H9 (cell line): ENCODE measurements around the gene C17orf75. TPM values are rescaled to one million over a fixed set of nuclear protein-coding genes. Genes with fewer than 3 reads are reported as not detected.

Experiments
- DNase-seq: peaks from one replicate; pipeline ENCODE4 v3.0.0-alpha.2; 2017
- H2AFZ ChIP-seq: one replicate; pipeline ENCODE4 v1.6.1; 2013; ENCODE audit warnings: mild to moderate bottlenecking, low read length, control low read depth, moderate library complexity
- H2AK5ac ChIP-seq: 2 replicates; pipeline ENCODE4 v1.6.1; 2013; ENCODE audit warnings: low read length, control low read depth, mixed read lengths; ENCODE audit not compliant: insufficient read length
- H2BK120ac ChIP-seq: one replicate; pipeline ENCODE4 v1.6.1; 2013; ENCODE audit warnings: low read depth, mild to moderate bottlenecking, low read length, control low read depth, inconsistent platforms; ENCODE audit not compliant: poor library complexity, severe bottlenecking
- H2BK12ac ChIP-seq: 2 replicates; pipeline ENCODE4 v1.6.1; 2013; ENCODE audit warnings: low read length, control low read depth, mixed read lengths, low read depth; ENCODE audit not compliant: insufficient read length
- H2BK15ac ChIP-seq: 2 replicates; pipeline ENCODE4 v1.6.1; 2013; ENCODE audit warnings: low read depth, low read length, control low read depth
- H2BK20ac ChIP-seq: one replicate; pipeline ENCODE4 v1.6.1; 2013; ENCODE audit warnings: low read depth, mild to moderate bottlenecking, low read length, control low read depth, inconsistent platforms; ENCODE audit not compliant: poor library complexity, severe bottlenecking
- H2BK5ac ChIP-seq: 2 replicates; pipeline ENCODE4 v1.6.1; 2013; ENCODE audit warnings: low read length, control low read depth, mixed read lengths; ENCODE audit not compliant: insufficient read length
- H3K14ac ChIP-seq: 2 replicates; pipeline ENCODE4 v1.6.1; 2013; ENCODE audit warnings: low read length, control low read depth; ENCODE audit not compliant: insufficient read depth
- H3K18ac ChIP-seq: 2 replicates; pipeline ENCODE4 v1.6.1; 2013; ENCODE audit warnings: low read depth, mild to moderate bottlenecking, mixed read lengths, low read length, control low read depth; ENCODE audit not compliant: insufficient read length
- H3K23ac ChIP-seq: 2 replicates; pipeline ENCODE4 v1.6.1; 2013; ENCODE audit warnings: low read length, control low read depth, mixed read lengths, low read depth; ENCODE audit not compliant: insufficient read length
- H3K23me2 ChIP-seq: 2 replicates; pipeline ENCODE4 v1.6.1; 2013; ENCODE audit warnings: low read depth, mild to moderate bottlenecking, mixed read lengths, low read length, control low read depth; ENCODE audit not compliant: insufficient read length, poor library complexity, severe bottlenecking
- H3K27ac ChIP-seq: 2 replicates; pipeline ENCODE4 v1.5.1; 2013; ENCODE audit warnings: low read length, control low read depth, mixed read lengths, low read depth; ENCODE audit not compliant: insufficient read length
- H3K27me3 ChIP-seq: 2 replicates; pipeline ENCODE4 v1.6.1; 2013; ENCODE audit warnings: low read length, control low read depth, inconsistent platforms; ENCODE audit not compliant: insufficient read depth
- H3K4ac ChIP-seq: 2 replicates; pipeline ENCODE4 v1.6.1; 2013; ENCODE audit warnings: low read depth, mild to moderate bottlenecking, control low read depth, inconsistent platforms, low read length, moderate library complexity
- H3K4me1 ChIP-seq: 2 replicates; pipeline ENCODE4 v1.6.1; 2013; ENCODE audit warnings: low read length, control low read depth, inconsistent platforms; ENCODE audit not compliant: insufficient read depth
- H3K4me2 ChIP-seq: 2 replicates; pipeline ENCODE4 v1.6.1; 2013; ENCODE audit warnings: low read length, control low read depth, mixed read lengths; ENCODE audit not compliant: insufficient read length, insufficient read depth
- H3K56ac ChIP-seq: 2 replicates; pipeline ENCODE4 v1.6.1; 2013; ENCODE audit warnings: low read depth, mild to moderate bottlenecking, mixed read lengths, low read length, control low read depth; ENCODE audit not compliant: insufficient read length
- H3K79me1 ChIP-seq: 2 replicates; pipeline ENCODE4 v1.6.1; 2013; ENCODE audit warnings: low read depth, mild to moderate bottlenecking, moderate library complexity, low read length, control low read depth, inconsistent platforms; ENCODE audit not compliant: insufficient read depth, poor library complexity, severe bottlenecking
- H3K79me2 ChIP-seq: 2 replicates; pipeline ENCODE4 v1.6.1; 2013; ENCODE audit warnings: low read length, control low read depth, inconsistent platforms; ENCODE audit not compliant: insufficient read depth
- H3K9ac ChIP-seq: 2 replicates; pipeline ENCODE4 v1.6.1; 2013; ENCODE audit warnings: low read length, control low read depth, mixed read lengths; ENCODE audit not compliant: insufficient read length; ENCODE audit errors: extremely low read depth
- H3K9me3 ChIP-seq: one replicate; pipeline ENCODE4 v1.6.1; 2013; ENCODE audit warnings: low read depth, low read length, inconsistent platforms; ENCODE audit not compliant: control insufficient read depth
- H3T11ph ChIP-seq: one replicate; pipeline ENCODE4 v1.6.1; 2013; ENCODE audit warnings: mild to moderate bottlenecking, low read length, control low read depth, inconsistent platforms
- H4K20me1 ChIP-seq: one replicate; pipeline ENCODE4 v1.6.1; 2013; ENCODE audit not compliant: control insufficient read depth, insufficient read length, insufficient read depth
- H4K5ac ChIP-seq: 2 replicates; pipeline ENCODE4 v1.6.1; 2013; ENCODE audit warnings: low read depth, mild to moderate bottlenecking, mixed read lengths, low read length, control low read depth; ENCODE audit not compliant: insufficient read length
- H4K8ac ChIP-seq: replicated peaks from 2 replicates; pipeline ENCODE4 v1.6.1; 2013; ENCODE audit warnings: low read length, control low read depth, mixed read lengths, low read depth; ENCODE audit not compliant: insufficient read length
- H4K91ac ChIP-seq: 2 replicates; pipeline ENCODE4 v1.6.1; 2013; ENCODE audit warnings: low read depth, mild to moderate bottlenecking, moderate library complexity, mixed read lengths, low read length, control low read depth; ENCODE audit not compliant: insufficient read length
- H3K27ac Mint-ChIP-seq, 3 experiments: 2 replicates in 2 of 3; 3 replicates in 1 of 3; pipeline ENCODE4 v1.8.0; 2020 to 2021; ENCODE audit warnings: mixed read lengths in 3 of 3, mild to moderate bottlenecking in 1 of 3, moderate library complexity in 1 of 3
- H3K27me3 Mint-ChIP-seq: 2 replicates; pipeline ENCODE4 v1.8.0; 2021; ENCODE audit warnings: low read depth, mild to moderate bottlenecking, moderate library complexity, mixed read lengths
- H3K36me3 Mint-ChIP-seq, 3 experiments: 2 replicates in 2 of 3; 3 replicates in 1 of 3; pipeline ENCODE4 v1.8.0; 2020 to 2021; ENCODE audit warnings: low read depth in 3 of 3, mixed read lengths in 3 of 3; ENCODE audit not compliant: insufficient read depth in 1 of 3
- H3K4me1 Mint-ChIP-seq, 2 experiments: 2 replicates each; pipeline ENCODE4 v1.8.0; 2020; ENCODE audit warnings: mixed read lengths in 2 of 2
- H3K4me3 Mint-ChIP-seq, 2 experiments: 2 replicates in 1 of 2; 3 replicates in 1 of 2; pipeline ENCODE4 v1.8.0; 2020 to 2021; ENCODE audit warnings: mild to moderate bottlenecking in 2 of 2, mixed read lengths in 2 of 2, moderate library complexity in 1 of 2
- H3K9me3 Mint-ChIP-seq, 2 experiments: 2 replicates in 1 of 2; 3 replicates in 1 of 2; pipeline ENCODE4 v1.8.0; 2020; ENCODE audit warnings: mild to moderate bottlenecking in 2 of 2, mixed read lengths in 2 of 2, moderate library complexity in 1 of 2
- CTCF ChIP-seq: fragments of 200-600 bp; sonication (generic); conservative IDR thresholded peaks from 3 replicates; pipeline ENCODE4 v1.8.0; 2021; ENCODE audit warnings: antibody characterized with exemption, mild to moderate bottlenecking
- WGBS: extraction: QIAGEN DNeasy Blood & Tissue Kit; methylation state at CpG from one replicate; pipeline ENCODE4 v1.1.7; 2013; ENCODE audit warnings: missing lambda C conversion rate, low lambda C conversion rate, mixed read lengths; ENCODE audit not compliant: insufficient read length; ENCODE audit errors: extremely low coverage; 5-methylcytosine and 5-hydroxymethylcytosine counted together
- total RNA-seq: library from RNA; stranded (reverse); gene quantifications from 2 replicates; pipeline ENCODE4 v1.2.1, GENCODE V29; 2021

Gene C17orf75
- total RNA-seq, 1 experiment from 2014 or later, result 40.4 TPM

- H3K27ac Mint-ChIP-seq, result peak overlapping the region in 1 of 3 experiments; percentile 42; a peak in 1 of 7 replicates
- H3K27me3 Mint-ChIP-seq, result no peaks in the 10 kb centered on the region
- no peaks in the 10 kb centered on the region for H4K20me1 ChIP-seq
- H3K79me2 ChIP-seq, result no peaks in the 10 kb centered on the region
- H3K4me3 Mint-ChIP-seq, result no peak overlapping the region
- no peak overlapping the region for H3K4me2 ChIP-seq
- H3K9me3 ChIP-seq, result no peaks in the 10 kb centered on the region
- no peak overlapping the region for H4K8ac ChIP-seq
- no peak overlapping the region for H2AK5ac ChIP-seq
- H3K23ac ChIP-seq, result no peak overlapping the region
- H2BK12ac ChIP-seq, result no peak overlapping the region
- no peak overlapping the region for H3K18ac ChIP-seq
- peaks cover 8% of the 10 kb centered on the region; the same call in 1 of the 2 replicates for H3K4me1 ChIP-seq
- H3K27ac ChIP-seq, result no peak overlapping the region
- H2BK20ac ChIP-seq, result no peak overlapping the region
- H3K36me3 Mint-ChIP-seq, result peaks cover 0 to 27% (median 0%) of the 10 kb centered on the region in 3 experiments; a peak in 3 of 7 replicates
- H2BK15ac ChIP-seq, result no peak overlapping the region
- WGBS, result no CpG with 5 or more reads among the region's 13 CpGs
- no peak overlapping the region for H3T11ph ChIP-seq
- no peak overlapping the region for H2BK5ac ChIP-seq
- no peak overlapping the region for H3K4ac ChIP-seq
- H3K4me1 Mint-ChIP-seq, result peaks cover 35 to 41% of the 10 kb centered on the region in 2 experiments
- no peaks in the 10 kb centered on the region for H3K9me3 Mint-ChIP-seq
- H3K23me2 ChIP-seq, result no peaks in the 10 kb centered on the region
- no peak overlapping the region for H4K5ac ChIP-seq
- H3K56ac ChIP-seq, result no peak overlapping the region
- TF ChIP-seq CTCF, result no peak; the same call in 2 of the 3 replicates
- H2AFZ ChIP-seq, result no peak overlapping the region
- no peaks in the 10 kb centered on the region for H3K79me1 ChIP-seq
- DNase-seq, result no peak
- no peak overlapping the region for H3K9ac ChIP-seq
- no peak overlapping the region for H2BK120ac ChIP-seq
- H4K91ac ChIP-seq, result no peak overlapping the region
- no peaks in the 10 kb centered on the region for H3K27me3 ChIP-seq
- H3K14ac ChIP-seq, result no peak overlapping the region; the same call in 1 of the 2 replicates
These were observed 43.0 kb downstream of the C17orf75 start for GRCh38 chr17:32298721-32299579.
